NCI-H748 treated with DMSO at 0.1 percent for 48 hours (cell line): Measurements from ENCODE around the gene KLHL33.
"Not testable (repeated sequence)": the region's sequence is repeated elsewhere in the genome, so short reads cannot be mapped to it uniquely, and the experiment has no call there.

Experiments used
- DNase-seq: peaks from one replicate; lab custom pipeline; 2025; lab: John Stamatoyannopoulos, UW

KLHL33 gene

GRCh38 chr14:20454516-20455354 is 18.8 kb upstream of the KLHL33 start, which contains the start of the genes APEX1 and OSGEP:
Gene APEX1, plus strand, starts transcription at chr14:20455226. Its CDS starts 420 bp downstream, at chr14:20455646.
Gene OSGEP, minus strand, starts transcription at chr14:20454812. Its CDS starts 129 bp downstream, at chr14:20454683.
- DNase-seq: peak; percentile 92

- DNase-seq: not testable (repeated sequence)
Observed at GRCh38 chr14:20452831-20453230, 16.9 kb upstream of the KLHL33 start.

DNA sequence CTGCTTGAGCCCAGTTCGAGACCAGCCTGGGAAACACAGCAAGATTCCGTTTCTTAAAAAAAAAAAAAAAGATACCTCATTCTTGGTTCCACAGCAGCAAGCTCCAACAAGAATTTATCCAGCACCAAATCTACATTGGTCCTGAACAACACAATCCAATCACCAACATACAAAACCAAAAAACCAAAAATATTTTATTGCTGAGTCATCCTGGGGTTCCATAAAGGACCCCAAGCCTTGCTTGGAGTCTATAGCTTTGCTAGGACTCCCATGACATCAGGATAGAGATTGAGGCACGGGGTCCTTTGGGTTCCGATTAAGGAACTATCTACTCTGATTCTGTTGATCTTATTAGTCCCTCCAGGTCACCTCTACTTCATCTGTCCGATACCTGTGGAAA is 10.9 kb upstream of the KLHL33 start:
- no peak for DNase-seq

DNA sequence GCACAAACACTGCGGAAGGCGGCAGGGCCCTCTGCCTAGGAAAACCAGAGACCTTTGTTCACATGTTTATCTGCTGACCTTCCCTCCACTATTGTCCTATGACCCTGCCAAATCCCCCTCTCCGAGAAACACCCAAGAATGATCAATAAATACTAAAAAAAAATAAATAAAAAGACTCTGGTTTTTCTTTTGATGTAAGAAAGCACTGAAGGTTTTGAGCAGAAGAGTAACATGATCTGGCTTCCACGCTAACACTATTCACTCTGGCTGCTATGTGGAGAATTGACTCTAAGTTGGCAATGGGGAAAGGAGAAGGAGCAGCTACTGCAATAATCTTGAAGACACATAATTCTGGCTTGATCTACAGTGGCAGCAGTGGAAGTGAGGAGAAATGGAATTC is 7.7 kb upstream of the KLHL33 start:
- not testable (repeated sequence) for DNase-seq

GRCh38 chr14:20441461-20441860 is 5.5 kb upstream of the KLHL33 start:
- DNase-seq: no peak

DNA sequence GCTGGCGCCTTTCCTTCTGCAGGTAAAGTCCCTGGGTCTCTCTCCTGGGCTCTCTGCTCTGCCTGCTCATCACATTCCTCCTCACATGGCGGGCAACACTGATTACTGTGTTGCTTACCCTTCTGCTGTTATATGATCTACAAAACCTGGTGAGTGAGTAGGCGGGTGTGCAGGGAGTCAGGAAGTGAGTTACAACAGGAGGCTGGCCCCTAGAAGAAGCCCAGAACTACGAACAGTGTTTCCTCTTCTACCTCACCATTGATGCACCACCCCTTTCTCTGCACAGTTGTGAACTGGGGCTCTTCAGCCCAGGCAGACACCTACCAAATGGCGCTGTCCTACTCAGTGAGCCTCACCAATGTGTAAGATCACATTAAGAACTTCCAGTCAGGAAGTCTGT is 4.9 kb upstream of the KLHL33 start:
- DNase-seq: no peak

GRCh38 chr14:20440465-20440864 is 4.5 kb upstream of the KLHL33 start:
- no peak for DNase-seq

GRCh38 chr14:20438664-20439063 is 2.7 kb upstream of the KLHL33 start:
- no peak for DNase-seq

GRCh38 chr14:20436363-20436755 is 393 bp upstream of the KLHL33 start:
- DNase-seq: no peak

GRCh38 chr14:20434701-20435581 is 1.0 kb downstream of the KLHL33 start:
- no peak for DNase-seq

DNA sequence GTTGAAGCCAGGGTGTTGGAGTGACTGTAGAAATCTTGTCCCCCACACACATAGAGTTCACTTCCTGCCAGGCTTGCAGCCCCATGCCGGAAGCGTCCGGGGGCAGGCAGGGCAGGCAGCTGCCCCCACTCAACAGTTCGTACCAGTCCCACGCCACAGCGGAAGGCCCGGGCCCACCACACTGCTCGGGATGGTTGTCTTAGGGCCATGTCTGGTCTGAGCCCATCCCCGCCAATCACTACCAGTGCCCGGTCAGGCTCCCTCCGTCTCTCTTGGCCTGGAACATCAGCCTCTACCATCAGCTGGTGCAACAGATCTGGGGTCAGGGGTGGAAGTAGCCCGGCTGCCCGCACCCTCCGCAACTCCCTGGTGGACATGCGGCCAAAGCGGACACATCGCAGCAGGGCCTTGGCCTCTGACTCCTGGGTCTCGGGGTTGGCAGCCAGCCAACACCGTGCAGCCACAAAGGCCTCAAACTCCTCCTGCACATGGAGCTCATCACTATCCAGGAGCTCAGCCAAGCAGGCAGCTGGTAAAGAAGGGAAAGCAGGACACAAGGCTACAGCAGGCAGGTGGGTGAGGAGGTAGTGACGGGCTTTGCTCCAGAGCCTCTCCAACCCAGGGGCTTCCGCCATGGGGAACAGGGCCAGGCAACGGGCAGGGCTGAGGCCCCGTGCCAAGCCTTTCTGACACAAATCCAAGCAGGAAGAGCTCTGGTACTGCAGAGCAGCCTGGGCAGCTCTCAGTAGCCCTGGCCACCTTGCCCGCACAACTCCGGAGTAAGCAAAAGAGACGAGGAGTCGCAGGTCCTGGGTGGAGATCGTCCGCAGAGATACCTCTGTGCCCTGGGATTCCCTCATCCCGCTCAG is 5.9 kb downstream of the KLHL33 start:
- DNase-seq: no peak

- no peak for DNase-seq
Observed at GRCh38 chr14:20428802-20429201, 7.2 kb downstream of the KLHL33 start.

DNA sequence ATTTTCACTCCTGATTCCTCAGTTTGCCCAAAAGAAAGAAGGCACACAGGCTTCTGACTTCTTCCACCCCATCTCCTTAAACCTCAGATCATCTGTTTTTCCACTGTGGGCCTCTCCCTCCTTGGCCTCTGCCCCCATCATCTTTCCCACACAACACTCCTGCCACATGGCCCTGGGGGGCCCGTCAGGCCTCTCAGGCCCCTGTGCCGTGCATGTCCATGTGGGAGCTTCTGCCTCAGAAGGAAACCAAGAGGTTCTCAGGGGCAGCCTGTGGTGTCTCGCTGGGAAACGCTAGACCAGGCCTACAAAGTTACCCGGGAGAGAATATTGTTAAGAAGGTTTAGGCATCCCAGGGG is 8.0 kb downstream of the KLHL33 start:
- no peak for DNase-seq

- no peak for DNase-seq
Observed at GRCh38 chr14:20427231-20428009, 8.5 kb downstream of the KLHL33 start.

DNA sequence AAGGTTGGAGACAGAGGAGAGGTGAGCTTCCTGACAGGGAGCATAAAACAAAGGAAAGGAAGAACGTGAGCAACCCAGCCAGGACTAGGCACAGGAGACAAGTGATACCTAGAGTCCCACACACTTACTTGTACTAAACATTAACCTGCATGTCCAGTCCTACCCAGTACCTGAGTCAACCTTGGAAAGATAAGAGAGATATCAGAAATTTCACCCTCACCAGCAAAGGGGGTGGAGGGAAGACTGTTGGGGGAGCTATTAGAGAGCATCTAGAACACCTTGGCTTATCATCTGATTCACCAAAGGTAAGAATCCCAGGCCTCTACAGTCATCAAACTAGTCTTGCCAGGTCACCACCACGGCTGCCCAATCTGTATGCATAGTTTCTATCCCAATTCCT is 11.1 kb downstream of the KLHL33 start:
- no peak for DNase-seq

DNA sequence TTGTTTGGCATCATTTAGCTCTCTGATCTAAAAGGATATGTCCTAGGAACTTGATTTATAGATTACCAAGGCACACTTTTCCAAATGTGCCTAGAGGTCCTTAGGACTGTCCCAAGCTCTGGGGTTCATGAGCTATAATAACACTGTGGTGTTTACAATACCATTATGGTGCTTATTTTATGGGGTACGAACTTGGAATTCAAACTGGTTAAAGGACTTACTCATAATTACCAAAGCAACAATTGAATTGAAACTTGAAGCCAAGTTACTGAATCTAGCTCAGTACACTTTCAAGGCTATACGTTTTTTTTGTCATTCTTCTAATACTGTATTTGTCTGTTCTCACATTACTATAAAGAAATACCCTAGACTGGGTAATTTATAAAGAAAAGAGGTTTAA is 13.1 kb downstream of the KLHL33 start:
- DNase-seq: no peak

DNA sequence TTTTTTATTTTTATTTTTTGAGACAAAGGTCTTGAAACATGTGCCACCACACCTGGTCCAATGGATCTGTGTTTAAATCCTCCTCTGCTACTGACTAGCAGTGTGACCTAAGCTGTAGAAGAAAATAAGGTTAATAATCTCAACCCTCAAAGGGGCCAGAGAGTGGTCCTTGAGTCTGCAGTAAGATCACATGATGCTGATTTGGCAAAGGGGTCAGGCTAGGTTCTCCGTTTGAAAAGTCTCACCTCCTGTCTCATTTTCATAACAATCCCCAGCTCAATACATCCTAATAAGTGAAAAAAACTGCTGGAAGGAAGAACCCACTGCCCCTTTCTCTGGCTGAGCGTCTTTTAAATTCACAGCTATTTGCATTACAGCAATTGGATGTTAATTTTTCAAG is 14.7 kb downstream of the KLHL33 start:
- no peak for DNase-seq

DNA sequence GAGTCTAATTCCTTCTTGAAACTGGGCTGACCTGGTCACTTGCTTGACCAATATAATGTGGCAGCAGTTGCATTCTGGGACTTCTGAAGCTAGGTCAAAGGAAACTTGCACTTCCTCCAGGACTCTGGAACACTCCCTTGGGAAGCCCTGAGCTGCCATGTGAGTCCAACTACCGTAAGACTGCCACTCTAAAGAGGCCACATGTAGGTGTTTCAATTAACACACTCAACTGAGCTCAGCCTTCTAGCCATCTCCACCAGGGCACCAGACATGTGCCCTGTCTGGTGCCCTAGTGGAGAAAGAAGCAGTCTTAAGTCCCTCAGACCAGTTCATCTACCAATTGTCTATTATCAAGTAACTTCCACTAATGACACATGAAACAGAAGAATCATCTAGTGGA is 16.5 kb downstream of the KLHL33 start:
- DNase-seq: no peak

DNA sequence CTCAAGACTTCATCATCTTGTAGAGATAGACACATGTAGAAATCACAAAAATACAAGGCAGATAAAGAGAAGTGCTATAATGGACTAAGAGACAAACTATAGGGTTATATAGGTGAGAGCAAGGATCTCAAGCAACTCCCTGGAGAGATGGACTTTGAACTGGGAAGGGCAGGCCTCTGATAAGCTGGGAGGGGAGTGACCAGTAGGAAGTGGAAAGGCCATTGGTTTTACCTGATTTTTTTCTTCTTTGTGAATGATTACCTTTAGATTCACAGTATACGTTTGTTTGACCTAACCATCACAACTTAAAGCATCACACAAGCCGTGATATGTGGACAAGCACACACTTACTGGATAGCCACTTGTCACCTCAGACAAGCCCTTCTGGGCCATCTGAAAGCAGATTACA is 17.5 kb downstream of the KLHL33 start:
- no peak for DNase-seq

DNA sequence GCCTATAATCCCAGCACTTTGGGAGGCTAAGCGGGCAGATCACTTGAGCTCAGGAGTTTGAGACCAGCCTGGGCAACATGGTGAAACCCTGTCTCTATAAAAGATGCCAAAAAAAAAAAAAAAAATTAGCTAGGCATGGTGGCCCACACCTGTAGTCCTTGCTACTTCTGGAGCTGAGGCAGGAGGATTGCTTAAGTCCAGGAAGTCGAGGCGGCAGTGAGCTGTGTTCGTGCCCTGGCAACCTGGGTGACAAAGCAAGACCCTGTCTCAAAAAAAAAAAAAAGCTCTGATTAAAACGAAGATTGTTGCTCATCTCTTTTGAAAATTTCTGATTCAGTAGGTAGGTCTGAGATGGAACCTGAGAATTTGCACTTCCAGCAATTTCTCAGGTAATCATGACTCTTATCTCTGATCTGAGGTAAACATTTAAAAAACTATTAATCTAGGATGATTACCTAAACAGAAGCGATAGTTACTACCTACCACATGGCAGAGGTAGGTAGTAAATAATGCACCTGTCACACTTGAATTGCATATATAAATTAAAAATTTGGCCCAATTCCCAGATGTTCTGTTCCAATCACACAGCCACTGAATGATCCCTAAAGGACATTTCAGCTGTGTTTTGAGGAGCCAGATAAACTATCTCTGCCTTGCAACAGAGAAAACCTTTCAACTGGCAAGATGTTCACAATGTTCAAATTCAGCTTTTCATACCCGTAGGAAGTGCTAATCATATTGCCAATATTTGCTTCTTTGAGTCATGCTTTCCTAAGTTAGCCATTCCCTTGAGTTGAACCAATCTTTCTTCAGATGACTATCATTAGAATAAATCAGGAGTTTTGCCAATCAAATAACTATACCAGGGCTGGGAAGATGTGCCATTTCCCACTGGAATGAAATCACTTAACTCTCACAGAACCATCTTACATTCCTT is 18.4 kb downstream of the KLHL33 start:
- DNase-seq: peak; percentile 38
